Skin of body (tissue), 2 donors: Measurements from ENCODE around the gene OR2D3. TPM values are rescaled to one million over a fixed set of nuclear protein-coding genes. Genes with fewer than 3 reads are reported as not detected.
"Not testable (repeated sequence)": the region's sequence is repeated elsewhere in the genome, so short reads cannot be mapped to it uniquely, and the experiment has no call there.

ENCODE experiments used
- DNase-seq: peaks from one replicate; lab custom pipeline; 2025; lab: John Stamatoyannopoulos, UW
- total RNA-seq: library from RNA; depleted of rRNA; stranded (reverse); fragments of >200 nt; gene quantifications from one replicate; pipeline ENCODE4 v1.2.3, GENCODE V29; 2014

The OR2D3 gene
- total RNA-seq, 1 donor from 2014 or later, result not detected

- DNase-seq, result no peak
Observed at GRCh38 chr11:6927030-6927617, 6.3 kb downstream of the OR2D3 start.

GRCh38 chr11:6928916-6929315 lies 8.1 kb downstream of the OR2D3 start:
- DNase-seq, result no peak

- DNase-seq, result no peak
Observed at GRCh38 chr11:6931146-6931713, 10.4 kb downstream of the OR2D3 start.

- no peak for DNase-seq
Observed at GRCh38 chr11:6932145-6932544, 11.3 kb downstream of the OR2D3 start.

- DNase-seq, result no peak
Observed at GRCh38 chr11:6941970-6942369, 21.2 kb downstream of the OR2D3 start.

- DNase-seq, result no peak
Observed at GRCh38 chr11:6943131-6943530, 22.3 kb downstream of the OR2D3 start.

- DNase-seq, result not testable (repeated sequence)
Observed at GRCh38 chr11:6954248-6954647, 33.4 kb downstream of the OR2D3 start.

GRCh38 chr11:6962141-6962540 lies 41.3 kb downstream of the OR2D3 start:
- no peak for DNase-seq

GRCh38 chr11:6962673-6963072 lies 41.9 kb downstream of the OR2D3 start:
- no peak for DNase-seq

- DNase-seq, result no peak
Observed at GRCh38 chr11:6968816-6969215, 48.0 kb downstream of the OR2D3 start.

GRCh38 chr11:6969854-6970253 lies 49.1 kb downstream of the OR2D3 start:
- DNase-seq, result not testable (repeated sequence)

Other genes starting within 250 kb of the OR2D3 start
- 22.6 TPM for gene MRPL17, start 237.7 kb upstream of the OR2D3 start, total RNA-seq
- 0.10 TPM for gene OR2AG2, start 149.0 kb upstream of the OR2D3 start, total RNA-seq
- not detected for gene OR2AG1, start 138.0 kb upstream of the OR2D3 start, total RNA-seq
- gene OR6A2, start 121.3 kb upstream of the OR2D3 start, total RNA-seq, result 0.20 TPM
- not detected for gene OR10A5, start 75.3 kb upstream of the OR2D3 start, total RNA-seq
- not detected for gene OR10A2, start 57.9 kb upstream of the OR2D3 start, total RNA-seq
- not detected for gene OR10A4, start 44.4 kb upstream of the OR2D3 start, total RNA-seq
- gene OR2D2, start 28.5 kb upstream of the OR2D3 start, total RNA-seq, result not detected
- 1.6 TPM for gene ZNF215, start 5.4 kb downstream of the OR2D3 start, total RNA-seq
- gene ZNF214, start 99.3 kb downstream of the OR2D3 start, total RNA-seq, result 4.5 TPM
- gene NLRP14, start 99.5 kb downstream of the OR2D3 start, total RNA-seq, result 0.20 TPM
- not detected for gene RBMXL2, start 168.0 kb downstream of the OR2D3 start, total RNA-seq